GM23338 (cell line): Measurements from ENCODE around the gene ETV6. TPM values are rescaled to one million over a fixed set of nuclear protein-coding genes. Genes with fewer than 3 reads are reported as not detected.

Experiments
- ATAC-seq: fragments of 200-7000 bp; cut with Tn5 transposase; 3 replicates; pipeline ENCODE4 v1.9.1; 2020
- DNase-seq: peaks from one replicate; pipeline ENCODE4 v3.0.0-alpha.2; 2015; ENCODE audit warnings: low spot score
- H2AFZ ChIP-seq: fragments of 200-600 bp; sonication (generic); 2 replicates; pipeline ENCODE4 v1.8.0; 2016; ENCODE audit warnings: antibody characterized with exemption, mild to moderate bottlenecking, moderate library complexity
- H3F3A ChIP-seq: fragments of 200-600 bp; sonication (generic); replicated peaks from 2 replicates; pipeline ENCODE4 v1.8.0; 2017; ENCODE audit warnings: antibody characterized with exemption, mixed run types, low read depth
- H3K27ac ChIP-seq: fragments of 200-600 bp; sonication (generic); 2 replicates; pipeline ENCODE4 v1.6.1; 2016; ENCODE audit warnings: low read depth
- H3K27me3 ChIP-seq: fragments of 200-600 bp; sonication (generic); 2 replicates; pipeline ENCODE4 v1.8.0; 2016; ENCODE audit warnings: mild to moderate bottlenecking, mixed run types, moderate library complexity; ENCODE audit not compliant: insufficient read depth
- H3K36me3 ChIP-seq: fragments of 200-600 bp; sonication (generic); 2 replicates; pipeline ENCODE4 v1.8.0; 2016; ENCODE audit warnings: mild to moderate bottlenecking; ENCODE audit not compliant: insufficient read depth
- H3K4me1 ChIP-seq: fragments of 200-600 bp; sonication (generic); 2 replicates; pipeline ENCODE4 v1.8.0; 2016; ENCODE audit warnings: mild to moderate bottlenecking, moderate library complexity; ENCODE audit not compliant: insufficient read depth
- H3K4me2 ChIP-seq: fragments of 200-600 bp; sonication (generic); 2 replicates; pipeline ENCODE4 v1.7.1; 2017; ENCODE audit warnings: mixed run types
- H3K4me3 ChIP-seq: fragments of 200-600 bp; sonication (generic); 2 replicates; pipeline ENCODE4 v1.6.1; 2016; ENCODE audit warnings: mixed run types
- H3K79me2 ChIP-seq: fragments of 200-600 bp; sonication (generic); replicated peaks from 2 replicates; pipeline ENCODE4 v1.8.0; 2017; ENCODE audit warnings: mild to moderate bottlenecking; ENCODE audit not compliant: insufficient read depth
- H3K9me2 ChIP-seq: fragments of 200-600 bp; sonication (generic); 2 replicates; pipeline ENCODE4 v1.8.0; 2017; ENCODE audit not compliant: insufficient read depth
- H4K20me1 ChIP-seq: fragments of 200-600 bp; sonication (generic); replicated peaks from 2 replicates; pipeline ENCODE4 v1.8.0; 2017; ENCODE audit warnings: mild to moderate bottlenecking; ENCODE audit not compliant: insufficient read depth
- H3K27ac Mint-ChIP-seq: 2 replicates; pipeline ENCODE4 v1.8.0; 2020; ENCODE audit warnings: inconsistent platforms, mild to moderate bottlenecking, moderate library complexity, mixed read lengths
- H3K27me3 Mint-ChIP-seq: 3 replicates; pipeline ENCODE4 v1.8.0; 2022; ENCODE audit warnings: low read depth, mild to moderate bottlenecking, moderate library complexity, mixed read lengths, inconsistent platforms; ENCODE audit not compliant: insufficient read depth, poor library complexity
- H3K36me3 Mint-ChIP-seq: 3 replicates; pipeline ENCODE4 v1.8.0; 2021; ENCODE audit warnings: low read depth, mild to moderate bottlenecking, inconsistent platforms, moderate library complexity, mixed read lengths
- H3K4me1 Mint-ChIP-seq: 3 replicates; pipeline ENCODE4 v1.8.0; 2020; ENCODE audit warnings: mild to moderate bottlenecking, inconsistent platforms, mixed read lengths
- H3K4me3 Mint-ChIP-seq: 3 replicates; pipeline ENCODE4 v1.8.0; 2021; ENCODE audit warnings: moderate library complexity, mild to moderate bottlenecking, inconsistent platforms, mixed read lengths
- H3K9me3 Mint-ChIP-seq: 3 replicates; pipeline ENCODE4 v1.8.0; 2020; ENCODE audit warnings: moderate library complexity, mild to moderate bottlenecking, inconsistent platforms, mixed read lengths
- CREB1 ChIP-seq: fragments of 250-450 bp; sonication (Bioruptor Pico); IDR thresholded peaks from 2 replicates; pipeline ENCODE4 v1.5.0; 2020; ENCODE audit warnings: low read depth, mild to moderate bottlenecking, moderate library complexity
- EZH2 ChIP-seq: fragments of 200-600 bp; sonication (generic); IDR thresholded peaks from one replicate; pipeline ENCODE4 v1.8.0; 2017; ENCODE audit warnings: antibody characterized with exemption, mild to moderate bottlenecking, low read depth; ENCODE audit not compliant: unreplicated experiment
- EZH2phosphoT487 ChIP-seq: fragments of 200-600 bp; sonication (generic); IDR thresholded peaks from one replicate; pipeline ENCODE4 v1.8.1; 2018; ENCODE audit warnings: antibody characterized with exemption; ENCODE audit not compliant: unreplicated experiment
- JUNB ChIP-seq: IDR thresholded peaks from one replicate; pipeline ENCODE4 v1.6.1; 2016; ENCODE audit warnings: antibody characterized with exemption; ENCODE audit not compliant: unreplicated experiment
- NANOG ChIP-seq: IDR thresholded peaks from 2 replicates; pipeline ENCODE4 v1.6.1; 2016; ENCODE audit warnings: antibody characterized with exemption, borderline replicate concordance
- POLR2AphosphoS5 ChIP-seq: IDR thresholded peaks from 2 replicates; pipeline ENCODE4 v1.6.1; 2016; ENCODE audit warnings: antibody characterized with exemption, low read depth
- STAT1 ChIP-seq: IDR thresholded peaks from one replicate; pipeline ENCODE4 v1.6.1; 2016; ENCODE audit warnings: antibody characterized with exemption; ENCODE audit not compliant: unreplicated experiment
- ZNF114 ChIP-seq: fragments of 250-450 bp; sonication (Bioruptor Pico); IDR thresholded peaks from 2 replicates; pipeline ENCODE4 v1.5.0; 2020; ENCODE audit warnings: mild to moderate bottlenecking, moderate library complexity
- ZNF331 ChIP-seq: fragments of 250-450 bp; sonication (Bioruptor Pico); IDR thresholded peaks from 2 replicates; pipeline ENCODE4 v1.5.0; 2020; ENCODE audit warnings: low read depth, mild to moderate bottlenecking, moderate library complexity
- polyA plus RNA-seq: library from polyadenylated mRNA; unstranded; fragments of >200 nt; fragmentation: Nextera tagmentation; extraction: Ambion mirVana; gene quantifications from 2 replicates; pipeline ENCODE4 v1.2.1, GENCODE V29; 2016
- total RNA-seq: library from RNA; depleted of rRNA; stranded (reverse); fragments of >200 nt; shearing (Covaris generic); gene quantifications from 2 replicates; pipeline ENCODE4 v1.2.3, GENCODE V29; 2014
- TF ChIP-seq, protein P1 (sequence below): IDR thresholded peaks from 2 replicates; pipeline ENCODE4 v1.6.1; 2016; ENCODE audit warnings: antibody characterized with exemption
- TF ChIP-seq, protein P2 (sequence below): IDR thresholded peaks from one replicate; pipeline ENCODE4 v1.6.1; 2018; ENCODE audit warnings: antibody characterized with exemption; ENCODE audit not compliant: unreplicated experiment
- TF ChIP-seq, protein P3 (sequence below): fragments of 250-450 bp; sonication (Bioruptor Pico); IDR thresholded peaks from 2 replicates; pipeline ENCODE4 v1.5.0; 2020; ENCODE audit warnings: mild to moderate bottlenecking, moderate library complexity
- TF ChIP-seq, protein P4 (sequence below), 2 experiments: fragments of 200-600 bp in 1 of 2; sonication (generic) in 1 of 2; conservative IDR thresholded peaks; 2 replicates each; pipeline versions ENCODE4 v1.5.1 to v1.6.1; 2016 to 2017; ENCODE audit warnings: antibody characterized with exemption in 2 of 2, low read depth in 2 of 2, mild to moderate bottlenecking in 2 of 2, moderate library complexity in 1 of 2

Gene ETV6
- total and polyA plus RNA-seq, 2 experiments from 2014 or later, result 7.5 to 15.1 TPM

DNA sequence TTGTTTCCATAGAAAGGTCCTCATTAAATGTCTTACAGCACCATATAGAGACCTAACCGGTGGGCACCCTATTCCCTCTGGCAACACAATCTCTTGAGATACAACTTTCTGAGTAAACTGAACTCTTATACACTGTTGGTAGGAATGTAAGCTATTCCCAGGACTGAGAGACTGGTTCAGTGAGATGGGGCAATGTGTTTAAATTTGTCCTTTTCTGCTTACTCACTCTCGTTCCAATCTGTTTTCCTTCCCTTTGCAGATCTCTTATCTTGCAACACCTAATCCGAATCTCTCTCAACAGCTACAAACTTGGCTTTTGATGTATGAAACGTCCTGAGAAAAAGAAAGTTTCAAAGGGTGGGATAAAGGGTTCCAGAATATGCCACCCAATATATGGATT lies 26.1 kb upstream of the ETV6 start:
- no peaks in the 10 kb centered on the region for H3K27me3 ChIP-seq
- H3K79me2 ChIP-seq, result peaks cover 15% of the 10 kb centered on the region
- ATAC-seq (peak; percentile 20), DNase-seq (no peak)
- no peak overlapping the region for H3K4me3 Mint-ChIP-seq
- peak overlapping the region; percentile 76 for H3K27ac Mint-ChIP-seq
- H3K4me1 Mint-ChIP-seq, result peaks cover 34% of the 10 kb centered on the region
- peaks cover 22% of the 10 kb centered on the region; the same call in 2 of the 3 replicates for H3K36me3 Mint-ChIP-seq
- H3K27ac ChIP-seq, result peak overlapping the region; percentile 78
- no peak overlapping the region for H2AFZ ChIP-seq
- H3K4me3 ChIP-seq, result no peak overlapping the region
- 0 out of 2 replicates have a peak, but pooled peaks cover 6% of the 10 kb centered on the region for H3K9me2 ChIP-seq
- H4K20me1 ChIP-seq, result no peaks in the 10 kb centered on the region
- peaks cover 5% of the 10 kb centered on the region; the same call in 1 of the 2 replicates for H3K36me3 ChIP-seq
- H3K4me2 ChIP-seq, result 0 out of 2 replicates have a peak overlapping the region, but pooled peaks have one; percentile 12
- TF ChIP-seq STAT1, result no peak
- TF ChIP-seq CREB1 (CRISPR knock-in tag), result no peak
- TF ChIP-seq, protein P1, sequence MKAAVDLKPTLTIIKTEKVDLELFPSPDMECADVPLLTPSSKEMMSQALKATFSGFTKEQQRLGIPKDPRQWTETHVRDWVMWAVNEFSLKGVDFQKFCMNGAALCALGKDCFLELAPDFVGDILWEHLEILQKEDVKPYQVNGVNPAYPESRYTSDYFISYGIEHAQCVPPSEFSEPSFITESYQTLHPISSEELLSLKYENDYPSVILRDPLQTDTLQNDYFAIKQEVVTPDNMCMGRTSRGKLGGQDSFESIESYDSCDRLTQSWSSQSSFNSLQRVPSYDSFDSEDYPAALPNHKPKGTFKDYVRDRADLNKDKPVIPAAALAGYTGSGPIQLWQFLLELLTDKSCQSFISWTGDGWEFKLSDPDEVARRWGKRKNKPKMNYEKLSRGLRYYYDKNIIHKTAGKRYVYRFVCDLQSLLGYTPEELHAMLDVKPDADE, result no peak
- TF ChIP-seq, protein P2, sequence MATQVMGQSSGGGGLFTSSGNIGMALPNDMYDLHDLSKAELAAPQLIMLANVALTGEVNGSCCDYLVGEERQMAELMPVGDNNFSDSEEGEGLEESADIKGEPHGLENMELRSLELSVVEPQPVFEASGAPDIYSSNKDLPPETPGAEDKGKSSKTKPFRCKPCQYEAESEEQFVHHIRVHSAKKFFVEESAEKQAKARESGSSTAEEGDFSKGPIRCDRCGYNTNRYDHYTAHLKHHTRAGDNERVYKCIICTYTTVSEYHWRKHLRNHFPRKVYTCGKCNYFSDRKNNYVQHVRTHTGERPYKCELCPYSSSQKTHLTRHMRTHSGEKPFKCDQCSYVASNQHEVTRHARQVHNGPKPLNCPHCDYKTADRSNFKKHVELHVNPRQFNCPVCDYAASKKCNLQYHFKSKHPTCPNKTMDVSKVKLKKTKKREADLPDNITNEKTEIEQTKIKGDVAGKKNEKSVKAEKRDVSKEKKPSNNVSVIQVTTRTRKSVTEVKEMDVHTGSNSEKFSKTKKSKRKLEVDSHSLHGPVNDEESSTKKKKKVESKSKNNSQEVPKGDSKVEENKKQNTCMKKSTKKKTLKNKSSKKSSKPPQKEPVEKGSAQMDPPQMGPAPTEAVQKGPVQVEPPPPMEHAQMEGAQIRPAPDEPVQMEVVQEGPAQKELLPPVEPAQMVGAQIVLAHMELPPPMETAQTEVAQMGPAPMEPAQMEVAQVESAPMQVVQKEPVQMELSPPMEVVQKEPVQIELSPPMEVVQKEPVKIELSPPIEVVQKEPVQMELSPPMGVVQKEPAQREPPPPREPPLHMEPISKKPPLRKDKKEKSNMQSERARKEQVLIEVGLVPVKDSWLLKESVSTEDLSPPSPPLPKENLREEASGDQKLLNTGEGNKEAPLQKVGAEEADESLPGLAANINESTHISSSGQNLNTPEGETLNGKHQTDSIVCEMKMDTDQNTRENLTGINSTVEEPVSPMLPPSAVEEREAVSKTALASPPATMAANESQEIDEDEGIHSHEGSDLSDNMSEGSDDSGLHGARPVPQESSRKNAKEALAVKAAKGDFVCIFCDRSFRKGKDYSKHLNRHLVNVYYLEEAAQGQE, result no peak
- TF ChIP-seq, protein P3, sequence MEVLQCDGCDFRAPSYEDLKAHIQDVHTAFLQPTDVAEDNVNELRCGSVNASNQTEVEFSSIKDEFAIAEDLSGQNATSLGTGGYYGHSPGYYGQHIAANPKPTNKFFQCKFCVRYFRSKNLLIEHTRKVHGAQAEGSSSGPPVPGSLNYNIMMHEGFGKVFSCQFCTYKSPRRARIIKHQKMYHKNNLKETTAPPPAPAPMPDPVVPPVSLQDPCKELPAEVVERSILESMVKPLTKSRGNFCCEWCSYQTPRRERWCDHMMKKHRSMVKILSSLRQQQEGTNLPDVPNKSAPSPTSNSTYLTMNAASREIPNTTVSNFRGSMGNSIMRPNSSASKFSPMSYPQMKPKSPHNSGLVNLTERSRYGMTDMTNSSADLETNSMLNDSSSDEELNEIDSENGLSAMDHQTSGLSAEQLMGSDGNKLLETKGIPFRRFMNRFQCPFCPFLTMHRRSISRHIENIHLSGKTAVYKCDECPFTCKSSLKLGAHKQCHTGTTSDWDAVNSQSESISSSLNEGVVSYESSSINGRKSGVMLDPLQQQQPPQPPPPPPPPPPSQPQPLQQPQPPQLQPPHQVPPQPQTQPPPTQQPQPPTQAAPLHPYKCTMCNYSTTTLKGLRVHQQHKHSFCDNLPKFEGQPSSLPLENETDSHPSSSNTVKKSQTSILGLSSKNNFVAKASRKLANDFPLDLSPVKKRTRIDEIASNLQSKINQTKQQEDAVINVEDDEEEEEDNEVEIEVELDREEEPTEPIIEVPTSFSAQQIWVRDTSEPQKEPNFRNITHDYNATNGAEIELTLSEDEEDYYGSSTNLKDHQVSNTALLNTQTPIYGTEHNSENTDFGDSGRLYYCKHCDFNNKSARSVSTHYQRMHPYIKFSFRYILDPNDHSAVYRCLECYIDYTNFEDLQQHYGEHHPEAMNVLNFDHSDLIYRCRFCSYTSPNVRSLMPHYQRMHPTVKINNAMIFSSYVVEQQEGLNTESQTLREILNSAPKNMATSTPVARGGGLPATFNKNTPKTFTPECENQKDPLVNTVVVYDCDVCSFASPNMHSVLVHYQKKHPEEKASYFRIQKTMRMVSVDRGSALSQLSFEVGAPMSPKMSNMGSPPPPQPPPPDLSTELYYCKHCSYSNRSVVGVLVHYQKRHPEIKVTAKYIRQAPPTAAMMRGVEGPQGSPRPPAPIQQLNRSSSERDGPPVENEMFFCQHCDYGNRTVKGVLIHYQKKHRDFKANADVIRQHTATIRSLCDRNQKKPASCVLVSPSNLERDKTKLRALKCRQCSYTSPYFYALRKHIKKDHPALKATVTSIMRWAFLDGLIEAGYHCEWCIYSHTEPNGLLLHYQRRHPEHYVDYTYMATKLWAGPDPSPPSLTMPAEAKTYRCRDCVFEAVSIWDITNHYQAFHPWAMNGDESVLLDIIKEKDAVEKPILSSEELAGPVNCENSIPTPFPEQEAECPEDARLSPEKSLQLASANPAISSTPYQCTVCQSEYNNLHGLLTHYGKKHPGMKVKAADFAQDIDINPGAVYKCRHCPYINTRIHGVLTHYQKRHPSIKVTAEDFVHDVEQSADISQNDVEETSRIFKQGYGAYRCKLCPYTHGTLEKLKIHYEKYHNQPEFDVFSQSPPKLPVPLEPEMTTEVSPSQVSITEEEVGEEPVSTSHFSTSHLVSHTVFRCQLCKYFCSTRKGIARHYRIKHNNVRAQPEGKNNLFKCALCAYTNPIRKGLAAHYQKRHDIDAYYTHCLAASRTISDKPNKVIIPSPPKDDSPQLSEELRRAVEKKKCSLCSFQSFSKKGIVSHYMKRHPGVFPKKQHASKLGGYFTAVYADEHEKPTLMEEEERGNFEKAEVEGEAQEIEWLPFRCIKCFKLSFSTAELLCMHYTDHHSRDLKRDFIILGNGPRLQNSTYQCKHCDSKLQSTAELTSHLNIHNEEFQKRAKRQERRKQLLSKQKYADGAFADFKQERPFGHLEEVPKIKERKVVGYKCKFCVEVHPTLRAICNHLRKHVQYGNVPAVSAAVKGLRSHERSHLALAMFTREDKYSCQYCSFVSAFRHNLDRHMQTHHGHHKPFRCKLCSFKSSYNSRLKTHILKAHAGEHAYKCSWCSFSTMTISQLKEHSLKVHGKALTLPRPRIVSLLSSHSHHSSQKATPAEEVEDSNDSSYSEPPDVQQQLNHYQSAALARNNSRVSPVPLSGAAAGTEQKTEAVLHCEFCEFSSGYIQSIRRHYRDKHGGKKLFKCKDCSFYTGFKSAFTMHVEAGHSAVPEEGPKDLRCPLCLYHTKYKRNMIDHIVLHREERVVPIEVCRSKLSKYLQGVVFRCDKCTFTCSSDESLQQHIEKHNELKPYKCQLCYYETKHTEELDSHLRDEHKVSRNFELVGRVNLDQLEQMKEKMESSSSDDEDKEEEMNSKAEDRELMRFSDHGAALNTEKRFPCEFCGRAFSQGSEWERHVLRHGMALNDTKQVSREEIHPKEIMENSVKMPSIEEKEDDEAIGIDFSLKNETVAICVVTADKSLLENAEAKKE (CRISPR knock-in tag), result no peak
- no peak for TF ChIP-seq NANOG
- no peak for TF ChIP-seq POLR2AphosphoS5
- no peak for TF ChIP-seq EZH2
- TF ChIP-seq, protein P4, sequence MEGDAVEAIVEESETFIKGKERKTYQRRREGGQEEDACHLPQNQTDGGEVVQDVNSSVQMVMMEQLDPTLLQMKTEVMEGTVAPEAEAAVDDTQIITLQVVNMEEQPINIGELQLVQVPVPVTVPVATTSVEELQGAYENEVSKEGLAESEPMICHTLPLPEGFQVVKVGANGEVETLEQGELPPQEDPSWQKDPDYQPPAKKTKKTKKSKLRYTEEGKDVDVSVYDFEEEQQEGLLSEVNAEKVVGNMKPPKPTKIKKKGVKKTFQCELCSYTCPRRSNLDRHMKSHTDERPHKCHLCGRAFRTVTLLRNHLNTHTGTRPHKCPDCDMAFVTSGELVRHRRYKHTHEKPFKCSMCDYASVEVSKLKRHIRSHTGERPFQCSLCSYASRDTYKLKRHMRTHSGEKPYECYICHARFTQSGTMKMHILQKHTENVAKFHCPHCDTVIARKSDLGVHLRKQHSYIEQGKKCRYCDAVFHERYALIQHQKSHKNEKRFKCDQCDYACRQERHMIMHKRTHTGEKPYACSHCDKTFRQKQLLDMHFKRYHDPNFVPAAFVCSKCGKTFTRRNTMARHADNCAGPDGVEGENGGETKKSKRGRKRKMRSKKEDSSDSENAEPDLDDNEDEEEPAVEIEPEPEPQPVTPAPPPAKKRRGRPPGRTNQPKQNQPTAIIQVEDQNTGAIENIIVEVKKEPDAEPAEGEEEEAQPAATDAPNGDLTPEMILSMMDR (conservative IDR thresholded peaks at IDR 0.05; ENCODE audit: low read depth in 2 of 2), result no peak
- no peak for TF ChIP-seq JUNB
- no peak for TF ChIP-seq ZNF114 (CRISPR knock-in tag)
- TF ChIP-seq ZNF331 (CRISPR knock-in tag), result no peak
- TF ChIP-seq EZH2phosphoT487, result no peak
- H3K27me3 Mint-ChIP-seq, result peaks cover 4% of the 10 kb centered on the region
- no peaks in the 10 kb centered on the region for H3F3A ChIP-seq
- peaks cover 12% of the 10 kb centered on the region; the same call in 1 of the 3 replicates for H3K9me3 Mint-ChIP-seq
- H3K4me1 ChIP-seq, result peaks cover 25% of the 10 kb centered on the region
